ENCODE data around the gene CFL2.

The CFL2 gene

GRCh38 chr14:34671716-34672115, 42.7 kb downstream of the CFL2 start:
- no peak for DNase-seq (ENCODE audit: low read depth)

DNA sequence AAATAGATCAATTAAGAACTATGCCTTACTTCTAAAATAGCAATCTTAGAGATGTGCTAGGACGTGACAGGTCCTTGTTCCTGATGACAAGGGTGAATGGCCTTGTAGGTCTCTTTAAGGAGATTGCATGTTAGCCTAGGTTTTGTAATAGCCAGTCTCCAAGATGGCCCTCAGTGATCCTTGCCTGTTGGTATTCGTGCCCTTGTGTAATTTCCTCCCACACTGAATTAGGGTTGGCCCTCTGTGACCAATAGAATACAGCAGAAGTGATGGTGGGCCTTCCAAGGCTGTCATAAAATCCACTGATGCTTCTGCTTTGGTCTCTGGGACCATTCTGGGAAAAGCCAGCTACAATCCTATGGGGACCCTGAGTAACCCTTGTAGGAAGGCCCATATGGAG, 46.3 kb downstream of the CFL2 start:
- no peak for DNase-seq (ENCODE audit: low read depth)

DNA sequence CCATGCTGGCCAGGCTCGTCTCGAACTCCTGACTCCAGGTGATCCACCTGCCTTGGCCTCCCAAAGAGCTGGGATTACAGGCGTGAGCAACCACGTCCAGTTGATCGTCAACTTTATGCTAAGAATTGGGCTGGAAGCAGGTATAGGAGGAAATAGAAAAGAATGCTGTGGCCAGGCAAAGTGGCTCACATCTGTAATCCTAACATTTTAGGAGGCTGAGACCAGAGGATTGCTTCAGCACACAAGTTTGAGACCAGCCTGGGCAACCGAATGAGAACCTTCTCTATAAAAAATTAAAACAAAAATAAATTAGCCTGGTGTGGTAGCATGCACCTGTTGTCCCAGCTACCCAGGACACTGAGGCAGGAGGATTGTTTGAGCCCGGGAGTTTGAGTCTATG, 47.4 kb downstream of the CFL2 start:
- DNase-seq (ENCODE audit: low read depth), result no peak

DNA sequence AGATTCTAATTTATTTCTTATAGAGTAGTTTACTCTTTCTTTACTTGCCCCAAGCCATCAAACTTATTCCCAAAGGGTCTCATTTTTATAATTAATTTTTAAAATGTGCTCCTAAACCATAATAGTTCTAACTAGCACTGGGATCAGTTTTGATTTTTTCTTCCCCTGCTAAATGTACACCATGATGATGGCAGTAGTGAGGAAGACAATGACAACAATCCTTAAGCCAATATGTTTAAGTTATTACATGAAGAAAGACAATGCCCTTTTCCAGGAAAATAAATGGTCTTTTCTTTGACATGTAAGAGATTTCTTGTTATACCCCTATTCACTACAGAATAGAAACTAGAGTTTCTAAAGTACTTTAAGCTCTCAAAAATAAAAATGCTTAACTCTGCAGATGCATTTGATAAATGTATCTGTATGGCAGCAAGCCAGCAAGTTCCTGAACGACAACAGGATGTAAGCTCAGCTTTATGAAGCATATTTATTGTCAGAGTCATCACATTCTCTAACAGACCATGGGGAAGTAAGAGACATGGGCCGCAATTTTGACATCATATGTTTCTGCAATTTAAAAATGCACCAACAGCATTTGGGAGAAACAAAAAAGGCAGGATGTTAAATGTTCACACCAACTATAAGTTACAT, 48.5 kb downstream of the CFL2 start:
- no peak for DNase-seq (ENCODE audit: low read depth)

DNA sequence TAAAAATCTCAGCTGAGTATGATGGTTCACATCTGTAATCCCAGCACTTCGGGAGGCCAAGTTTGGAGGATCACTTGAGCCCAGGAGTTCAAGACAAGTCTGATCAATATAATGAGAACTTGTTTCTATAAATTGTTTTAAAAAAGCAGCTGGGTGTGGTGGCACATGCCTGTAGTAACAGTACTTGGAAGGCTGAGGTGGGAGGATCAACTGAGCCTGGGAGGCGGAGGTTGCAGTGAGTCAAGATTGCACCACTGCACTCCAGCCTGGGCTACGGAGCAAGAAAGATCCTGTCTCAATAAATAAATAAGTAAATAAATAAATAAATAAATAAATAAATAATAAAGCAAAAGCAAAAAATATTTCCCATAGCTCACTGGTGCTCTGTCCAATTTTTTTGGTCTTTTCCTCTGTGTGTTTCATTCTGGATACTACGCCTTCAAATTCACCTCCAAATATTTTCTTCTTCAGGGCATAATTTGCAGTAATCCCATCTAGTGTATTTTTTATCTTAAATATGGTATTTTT, 51.8 kb downstream of the CFL2 start:
- DNase-seq (ENCODE audit: low read depth), result no peak

- DNase-seq (ENCODE audit: low read depth), result no peak
Observed at GRCh38 chr14:34660796-34661195, 53.6 kb downstream of the CFL2 start.
